K562 (cell line): ENCODE data around the gene TMEM92. TPM values are rescaled to one million over a fixed set of nuclear protein-coding genes. Genes with fewer than 3 reads are reported as not detected.
A peak's percentile ranks its signal among the peaks of the same experiment; 100 is the strongest.
"Not testable (repeated sequence)": the region's sequence is repeated elsewhere in the genome, so short reads cannot be mapped to it uniquely, and the experiment has no call there.

Experiments
- ATAC-seq: fragments of 200-7000 bp; cut with Tn5 transposase; 3 replicates; pipeline ENCODE4 v1.9.1; 2020; ENCODE audit warnings: moderate library complexity
- BruUV-seq: library from RNA; stranded (reverse); fragments of 400-500 nt; replicated peaks from 2 replicates; lab custom pipeline; 2021; lab: Mats Ljungman, UMichigan
- CTCF ChIA-PET: fragments of 300-600 bp; formaldehyde crosslinking; extraction: SDS; loops from one replicate; lab custom pipeline; 2021; ENCODE audit warnings: low intra/inter-chr PET ratio; lab: Yijun Ruan, JAX
- POLR2A ChIA-PET: fragments of 300-600, 350-650 bp; sonication (Branson Sonifier 250); formaldehyde crosslinking; extraction: SDS; loops from one replicate; lab custom pipeline; 2021; ENCODE audit warnings: antibody characterized with exemption, inconsistent platforms; lab: Yijun Ruan, JAX
- DNase-seq, 4 experiments: peaks; one replicate each; pipeline versions ENCODE4 v3.0.0 to v3.0.0-alpha.2; 2011 to 2018; ENCODE audit warnings: low spot score in 3 of 4, mixed read lengths in 3 of 4; ENCODE audit errors: extremely low read depth in 1 of 4
- FAIRE-seq: peaks from 2 replicates; lab custom pipeline; 2011; peaks lifted over from hg19 to GRCh38; lab: Jason Lieb, UNC
- H2AFZ ChIP-seq: 2 replicates; pipeline ENCODE4 v1.6.0; 2011; ENCODE audit warnings: low read depth, low read length, control low read depth, inconsistent platforms
- H3K27ac ChIP-seq: fragments of 200-600 bp; 3 replicates; pipeline ENCODE4 v1.8.0; 2011; ENCODE audit warnings: low read depth, mild to moderate bottlenecking, control low read depth, inconsistent platforms, low read length, moderate library complexity, mixed read lengths; ENCODE audit errors: extremely low read depth
- H3K27me3 ChIP-seq, 2 experiments: fragments of 300-600 bp in 1 of 2; 2 replicates in 1 of 2; 3 replicates in 1 of 2; pipeline versions ENCODE4 v1.6.0 to v1.8.0; 2011; ENCODE audit warnings: inconsistent platforms in 2 of 2, low read length in 2 of 2, mild to moderate bottlenecking in 1 of 2, mixed read lengths in 1 of 2, moderate library complexity in 1 of 2; ENCODE audit not compliant: control insufficient read depth in 2 of 2, insufficient read depth in 2 of 2
- H3K36me3 ChIP-seq: fragments of 300-600 bp; 3 replicates; pipeline ENCODE4 v1.8.0; 2011; ENCODE audit warnings: mild to moderate bottlenecking, low read length, inconsistent platforms; ENCODE audit not compliant: control insufficient read depth, insufficient read depth
- H3K4me1 ChIP-seq, 2 experiments: fragments of 200-600 bp in 1 of 2; replicated peaks in 1 of 2; 2 replicates in 1 of 2; 3 replicates in 1 of 2; pipeline versions ENCODE4 v1.5.1 to v1.8.0; 2011; ENCODE audit warnings: inconsistent platforms in 2 of 2, low read length in 2 of 2, mild to moderate bottlenecking in 1 of 2, mixed read lengths in 1 of 2, moderate library complexity in 1 of 2; ENCODE audit not compliant: control insufficient read depth in 2 of 2, insufficient read depth in 2 of 2
- H3K4me2 ChIP-seq: 2 replicates; pipeline ENCODE4 v1.6.1; 2011; ENCODE audit warnings: low read length, control low read depth, inconsistent platforms, mixed read lengths; ENCODE audit not compliant: insufficient read depth
- H3K4me3 ChIP-seq: fragments of 200-600 bp; sonication (generic), shearing (Covaris generic); 2 replicates; pipeline ENCODE4 v1.5.1; 2016; ENCODE audit warnings: control low read depth, inconsistent platforms
- H3K79me2 ChIP-seq: fragments of 200-600 bp; 3 replicates; pipeline ENCODE4 v1.8.0; 2011; ENCODE audit warnings: low read length, inconsistent platforms; ENCODE audit not compliant: control insufficient read depth, insufficient read depth
- H3K9ac ChIP-seq, 2 experiments: 2 replicates each; pipeline versions ENCODE4 v1.6.0 to v1.6.1; 2011; ENCODE audit warnings: low read depth in 2 of 2, low read length in 2 of 2, control low read depth in 1 of 2, inconsistent platforms in 1 of 2, mild to moderate bottlenecking in 1 of 2, mixed read lengths in 1 of 2; ENCODE audit not compliant: insufficient read depth in 1 of 2
- H3K9me1 ChIP-seq: one replicate; pipeline ENCODE4 v1.6.0; 2011; ENCODE audit warnings: inconsistent platforms, mild to moderate bottlenecking, low read length, moderate library complexity; ENCODE audit not compliant: control insufficient read depth, insufficient read depth
- H3K9me3 ChIP-seq: replicated peaks from 2 replicates; pipeline ENCODE4 v1.5.1; 2011; ENCODE audit warnings: low read depth, low read length, inconsistent platforms; ENCODE audit not compliant: control insufficient read depth, insufficient read depth
- H4K20me1 ChIP-seq: replicated peaks from 2 replicates; pipeline ENCODE4 v1.6.1; 2011; ENCODE audit warnings: low read length, inconsistent platforms, mixed read lengths; ENCODE audit not compliant: control insufficient read depth, insufficient read depth
- ZNF121 ChIP-seq: sonication (generic); formaldehyde crosslinking; conservative IDR thresholded peaks from 2 replicates; pipeline ENCODE4 v1.8.0; 2022; ENCODE audit warnings: missing genetic modification reagents
- WGBS: fragments of 100-300 bp; shearing (Covaris generic); methylation state at CpG from one replicate; pipeline ENCODE4 v1.1.6; 2016; ENCODE audit warnings: low coverage, mixed read lengths; ENCODE audit not compliant: insufficient coverage; ENCODE audit errors: missing lambda C conversion rate; 5-methylcytosine and 5-hydroxymethylcytosine counted together
- in situ Hi-C: fragments of 300-500 bp; cut with MboI; formaldehyde crosslinking; loops from 4 replicates; pipeline ENCODE4 v1.15.0; 2018; ENCODE audit warnings: inconsistent platforms, mixed read lengths
- intact Hi-C: fragments of 100-400 bp; cut with micrococcal nuclease; formaldehyde crosslinking; loops from 2 replicates; pipeline ENCODE4 v1.14.2; 2022
- polyA plus RNA-seq, 8 experiments: library from polyadenylated mRNA; depleted of rRNA in 4 of 8; stranded (reverse) in 5 of 8; unstranded in 3 of 8; fragments of >200 nt; fragmentation: Nextera tagmentation in 2 of 8; fragmentation: Illumina TruSeq in 1 of 8; extraction: Ambion mirVana in 2 of 8; extraction: Trizol in 1 of 8; gene quantifications; 2 replicates each; pipeline versions ENCODE4 v1.2.1 to v1.2.3, GENCODE V29; 2011 to 2014; ENCODE audit warnings: inconsistent platforms in 1 of 8, missing spikeins in 1 of 8
- total RNA-seq, 7 experiments: library from RNA; depleted of rRNA in 6 of 7; stranded (reverse); fragments of >200 nt in 6 of 7; fragmentation: Illumina TruSeq in 2 of 7; extraction: Trizol in 2 of 7; gene quantifications; 2 replicates each; pipeline versions ENCODE4 v1.2.1 to v1.2.3, GENCODE V29; 2011 to 2021; ENCODE audit warnings: low replicate concordance in 1 of 7
- TF ChIP-seq, protein P1 (sequence below): fragments of 250-450 bp; sonication (Bioruptor Pico); IDR thresholded peaks from 2 replicates; pipeline ENCODE4 v1.8.0; 2022; ENCODE audit warnings: inconsistent platforms

Gene TMEM92
- total and polyA plus RNA-seq, 9 of the 15 experiments (the other 6 are each of a cell fraction or from before 2014, with no cell fraction given): 0.14 to 2.1 (median 0.40) TPM

- Histone ChIP-seq H2AFZ (0 out of 2 replicates have a peak overlapping the region, but pooled peaks have one; percentile 14), H3K4me3 (no peak overlapping the region)
- DNase-seq: no peak
- FAIRE-seq: no peak
- TF ChIP-seq, protein P1, sequence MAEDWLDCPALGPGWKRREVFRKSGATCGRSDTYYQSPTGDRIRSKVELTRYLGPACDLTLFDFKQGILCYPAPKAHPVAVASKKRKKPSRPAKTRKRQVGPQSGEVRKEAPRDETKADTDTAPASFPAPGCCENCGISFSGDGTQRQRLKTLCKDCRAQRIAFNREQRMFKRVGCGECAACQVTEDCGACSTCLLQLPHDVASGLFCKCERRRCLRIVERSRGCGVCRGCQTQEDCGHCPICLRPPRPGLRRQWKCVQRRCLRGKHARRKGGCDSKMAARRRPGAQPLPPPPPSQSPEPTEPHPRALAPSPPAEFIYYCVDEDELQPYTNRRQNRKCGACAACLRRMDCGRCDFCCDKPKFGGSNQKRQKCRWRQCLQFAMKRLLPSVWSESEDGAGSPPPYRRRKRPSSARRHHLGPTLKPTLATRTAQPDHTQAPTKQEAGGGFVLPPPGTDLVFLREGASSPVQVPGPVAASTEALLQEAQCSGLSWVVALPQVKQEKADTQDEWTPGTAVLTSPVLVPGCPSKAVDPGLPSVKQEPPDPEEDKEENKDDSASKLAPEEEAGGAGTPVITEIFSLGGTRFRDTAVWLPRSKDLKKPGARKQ (CRISPR knock-in tag): no peak
- TF ChIP-seq, all 486 proteins: peak for 0
- in situ Hi-C loops: no loop called here
- Histone ChIP-seq H3K27me3 (peaks cover 16 to 47% of the 10 kb centered on the region in 2 experiments; a peak in 4 of 5 replicates), H3K4me1 (peaks cover 0 to 3% of the 10 kb centered on the region in 2 experiments; a peak in 1 of 5 replicates), H3K79me2 (no peaks in the 10 kb centered on the region), H3K27ac (no peak overlapping the region), H3K4me2 (no peak overlapping the region), H3K9ac (no peak overlapping the region), H3K9me3 (no peaks in the 10 kb centered on the region), H4K20me1 (no peaks in the 10 kb centered on the region; the same call in 1 of the 2 replicates), H3K9me1 (no peaks in the 10 kb centered on the region), H3K36me3 (no peaks in the 10 kb centered on the region)
- intact Hi-C loops: no loop called here
- CTCF ChIA-PET: no interaction called here
- ATAC-seq: no peak
- 4% methylated on average over 3 of the region's 3 CpGs for WGBS
- no TSS peak for BruUV-seq
- POLR2A ChIA-PET: interaction anchor here (1.3 kb wide), 1 partner anchor 115 kb away, joined by 4 read pairs; no protein-coding TSS in a partner anchor
Observed at GRCh38 chr17:50316016-50316587, 41.8 kb downstream of the TMEM92 start.

- H3K36me3 ChIP-seq, H3K27ac ChIP-seq, CTCF ChIA-PET, BruUV-seq, H3K4me1 ChIP-seq, H3K9me3 ChIP-seq, H4K20me1 ChIP-seq, H3K9ac ChIP-seq, DNase-seq, H3K79me2 ChIP-seq, H3K4me3 ChIP-seq, intact Hi-C loops, FAIRE-seq, ATAC-seq, H3K4me2 ChIP-seq, H2AFZ ChIP-seq, H3K9me1 ChIP-seq, in situ Hi-C loops: not testable (repeated sequence)
- WGBS: 20% methylated on average over 2 of the region's 2 CpGs
- POLR2A ChIA-PET: interaction anchor here (1.3 kb wide), 1 partner anchor 116 kb away, joined by 4 read pairs; no protein-coding TSS in a partner anchor
- peaks cover 16 to 41% of the 10 kb centered on the region in 2 experiments; a peak in 4 of 5 replicates for H3K27me3 ChIP-seq
- peak; percentile 73 for TF ChIP-seq ZNF121
Observed at GRCh38 chr17:50316660-50317059, 42.4 kb downstream of the TMEM92 start.
